Stimulated activated CD8-positive, alpha-beta memory T cell treated with anti-CD3 and anti-CD28 coated beads, Interleukin-2, amount 100 ng/mL, for 1 hour (primary cell): Measurements from ENCODE around the gene TRERF1.

Source experiments
- DNase-seq, 2 donors: peaks; one replicate each; pipeline ENCODE4 v3.0.0-alpha.2; 2020; ENCODE audit warnings: low read depth in 2 of 2

TRERF1 gene

GRCh38 chr6:42366011-42366705 lies 85.6 kb downstream of the TRERF1 start:
- DNase-seq = no peak

GRCh38 chr6:42365021-42365420 lies 86.7 kb downstream of the TRERF1 start:
- DNase-seq = no peak

- no peak for DNase-seq
Observed at GRCh38 chr6:42363926-42364849, 87.5 kb downstream of the TRERF1 start.

DNA sequence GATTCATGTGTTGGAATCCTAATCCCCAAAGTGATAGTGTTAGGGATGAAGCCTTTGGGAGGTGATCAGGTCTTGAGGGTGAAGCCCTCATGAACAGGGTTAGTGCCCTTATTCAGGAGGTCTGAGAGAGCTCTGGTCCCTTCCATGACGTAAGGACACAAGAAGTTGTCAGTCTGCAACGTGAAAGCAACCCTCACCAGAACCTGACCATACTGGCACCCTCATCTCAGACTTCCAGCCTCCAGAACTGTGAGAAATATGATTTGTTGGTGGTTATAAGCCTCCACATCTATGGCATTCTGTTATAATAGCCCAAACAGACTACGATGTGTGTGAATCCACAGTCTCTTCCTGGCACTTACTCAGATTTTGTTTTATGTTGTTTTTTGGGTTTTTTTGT lies 90.7 kb downstream of the TRERF1 start:
- no peak for DNase-seq

DNA sequence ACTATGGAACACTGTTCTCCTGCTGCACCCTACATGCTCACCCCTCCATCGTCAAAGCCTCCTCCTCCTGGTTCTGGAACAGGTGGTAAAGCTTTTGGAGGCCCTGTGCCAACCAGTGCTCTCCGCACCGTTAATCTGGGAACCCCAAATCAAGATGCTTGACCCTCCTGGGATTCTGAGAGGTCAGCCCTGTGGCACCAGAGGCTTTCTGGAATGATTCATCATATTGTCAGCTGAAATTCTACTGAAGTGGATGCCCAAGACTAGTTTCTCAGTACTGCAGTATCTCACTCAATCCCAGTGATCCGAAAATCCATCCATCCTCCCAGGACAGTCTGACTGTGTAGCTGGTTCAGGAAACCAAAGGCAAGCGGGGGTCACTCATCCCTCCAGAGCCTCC lies 92.7 kb downstream of the TRERF1 start:
- DNase-seq = no peak

- DNase-seq = no peak
Observed at GRCh38 chr6:42355416-42355815, 96.3 kb downstream of the TRERF1 start.

DNA sequence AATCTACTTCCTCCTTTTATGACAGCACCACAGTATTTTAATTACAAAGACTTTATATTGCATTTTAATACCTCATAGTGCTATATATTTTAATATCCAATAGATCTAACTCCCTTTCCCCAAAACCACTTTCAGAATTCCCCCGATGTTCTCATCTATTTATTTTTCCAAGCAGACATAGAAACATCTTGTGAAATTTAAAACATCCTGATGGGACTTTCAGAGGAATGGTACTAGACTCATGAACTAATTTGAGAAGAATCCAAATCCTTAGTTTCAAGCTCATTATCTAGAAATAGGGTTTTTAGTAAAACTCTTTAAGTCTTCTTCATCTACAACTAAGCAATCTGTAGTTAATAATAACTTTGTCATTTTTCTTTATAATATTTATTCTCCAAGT lies 97.0 kb downstream of the TRERF1 start:
- DNase-seq = no peak

DNA sequence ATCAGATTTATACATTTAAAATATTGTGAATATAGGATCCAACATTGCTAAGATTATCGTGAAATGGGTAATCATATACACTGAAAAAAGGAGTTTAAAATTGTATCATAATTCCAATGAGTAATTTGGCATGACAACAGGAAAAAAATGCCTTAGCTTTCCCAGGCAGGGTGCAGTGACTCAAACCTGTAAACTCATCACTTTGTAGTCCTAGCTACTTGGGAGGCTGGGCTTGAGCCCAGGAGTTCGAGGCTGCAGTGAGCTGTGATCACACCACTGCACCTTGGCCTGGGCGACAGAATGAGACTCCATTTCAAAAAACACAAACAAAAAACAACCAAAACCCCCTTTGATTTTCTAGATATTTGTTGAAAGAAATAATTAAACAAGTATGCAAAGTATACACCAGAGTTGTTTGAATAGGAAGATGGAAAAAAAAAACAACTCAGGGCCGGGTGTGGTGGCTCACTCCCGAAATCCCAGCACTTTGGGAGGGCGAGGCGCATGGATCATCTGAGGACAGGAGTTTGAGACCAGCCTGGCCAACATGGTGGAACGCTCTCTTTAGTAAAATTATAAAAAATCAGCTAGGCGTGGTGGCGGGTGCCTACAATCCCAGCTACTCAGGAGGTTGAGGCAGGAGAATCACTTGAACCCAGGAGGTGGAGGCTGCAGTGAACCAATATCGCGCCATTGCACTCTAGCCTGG lies 98.7 kb downstream of the TRERF1 start:
- no peak for DNase-seq

GRCh38 chr6:42350911-42351310 lies 100.8 kb downstream of the TRERF1 start:
- DNase-seq = no peak

- no peak for DNase-seq
Observed at GRCh38 chr6:42349753-42350511, 101.8 kb downstream of the TRERF1 start.

DNA sequence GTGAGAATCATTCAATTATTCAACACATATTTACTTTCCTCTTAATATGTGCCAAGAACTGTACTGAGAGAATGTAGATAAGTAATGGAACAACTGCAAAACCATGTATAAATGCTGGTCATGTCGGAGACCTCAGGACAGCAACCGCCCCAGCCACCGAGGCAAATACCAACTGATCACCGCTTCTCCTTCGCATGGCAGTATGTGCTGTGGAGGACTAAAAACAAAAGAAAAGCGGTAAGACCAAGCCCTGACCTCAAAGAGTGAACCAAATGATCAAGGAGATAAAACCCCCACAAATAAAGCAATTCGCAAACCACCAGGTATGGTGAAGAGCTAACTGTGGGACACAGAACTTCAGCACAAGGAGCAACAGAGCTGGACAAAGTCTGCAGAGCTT lies 104.3 kb downstream of the TRERF1 start:
- DNase-seq = no peak

- DNase-seq = no peak
Observed at GRCh38 chr6:42345696-42346416, 105.9 kb downstream of the TRERF1 start.

DNA sequence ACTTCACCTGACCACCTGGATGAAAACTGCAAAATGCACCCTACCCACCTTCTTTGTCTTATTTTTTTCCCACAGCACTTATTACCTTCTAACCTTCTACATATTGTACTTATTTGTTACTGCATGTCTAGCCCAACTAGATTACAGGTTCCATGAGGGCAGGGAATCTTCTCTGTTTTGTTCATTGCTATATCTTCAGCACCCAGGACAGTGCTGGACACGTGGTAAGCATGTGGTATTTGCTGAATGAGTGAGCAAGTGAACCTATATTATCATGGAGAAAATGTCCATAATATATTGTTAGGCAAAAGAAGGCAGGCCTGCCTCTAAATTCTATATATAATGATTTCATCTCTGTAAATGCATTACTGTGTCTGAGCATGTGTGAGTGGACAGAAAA lies 107.0 kb downstream of the TRERF1 start:
- no peak for DNase-seq

DNA sequence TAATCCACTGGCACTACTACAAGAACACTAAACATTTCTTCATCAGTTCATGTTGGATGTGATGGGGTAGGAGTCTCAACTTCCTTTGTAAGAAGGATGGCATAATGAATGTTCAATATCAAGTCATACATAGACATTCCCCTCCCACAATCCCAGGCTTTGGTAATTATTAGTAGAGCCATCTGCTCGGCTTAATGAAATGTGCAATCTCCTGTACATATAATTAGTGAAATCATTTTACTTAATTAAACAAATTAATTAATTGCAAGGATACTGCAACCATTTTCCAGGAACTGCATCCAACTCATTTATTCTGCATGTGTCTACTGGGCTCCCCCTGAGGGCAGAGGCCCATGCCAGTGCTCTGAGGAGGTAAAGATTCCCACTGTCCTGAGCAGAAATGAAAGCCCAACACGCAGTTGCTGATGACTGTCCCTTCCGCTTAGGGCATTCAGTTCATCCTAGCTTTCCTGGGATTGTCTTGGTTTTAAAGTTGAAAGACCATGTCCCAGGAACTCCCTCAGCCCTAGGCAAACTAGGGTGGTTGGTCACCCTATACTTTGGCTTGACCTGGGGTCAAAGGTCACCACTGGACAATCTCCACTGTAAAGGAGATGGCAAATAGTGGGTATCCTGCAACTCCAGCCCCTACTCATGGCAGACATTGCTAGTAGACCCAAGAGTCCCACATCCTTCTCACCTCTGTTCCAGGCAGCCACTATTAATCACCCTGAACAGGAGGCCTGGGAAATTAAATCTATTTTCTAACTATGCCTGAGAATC lies 109.8 kb downstream of the TRERF1 start:
- no peak for DNase-seq

GRCh38 chr6:42341221-42341620 lies 110.5 kb downstream of the TRERF1 start:
- no peak for DNase-seq

GRCh38 chr6:42340511-42340910 lies 111.2 kb downstream of the TRERF1 start:
- no peak for DNase-seq

DNA sequence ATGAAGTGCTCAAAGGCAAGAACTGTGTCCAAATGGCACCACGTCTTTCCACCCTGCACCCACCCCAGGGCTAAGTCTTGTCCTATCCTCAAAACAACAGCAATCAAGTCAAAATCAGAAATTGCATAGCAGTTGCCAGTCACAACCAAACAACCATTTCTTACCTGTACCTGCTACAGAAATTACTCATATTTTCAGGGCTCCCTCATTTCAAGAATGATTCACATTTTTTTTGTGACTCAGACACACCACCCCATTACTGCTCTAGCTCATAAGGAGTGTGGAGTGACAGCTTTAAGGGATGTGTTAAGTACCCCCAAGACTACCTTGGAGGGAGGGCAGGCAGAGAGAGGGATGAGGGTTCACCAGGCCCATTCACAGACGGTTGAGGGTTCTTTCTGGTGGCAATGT lies 111.7 kb downstream of the TRERF1 start:
- no peak for DNase-seq

DNA sequence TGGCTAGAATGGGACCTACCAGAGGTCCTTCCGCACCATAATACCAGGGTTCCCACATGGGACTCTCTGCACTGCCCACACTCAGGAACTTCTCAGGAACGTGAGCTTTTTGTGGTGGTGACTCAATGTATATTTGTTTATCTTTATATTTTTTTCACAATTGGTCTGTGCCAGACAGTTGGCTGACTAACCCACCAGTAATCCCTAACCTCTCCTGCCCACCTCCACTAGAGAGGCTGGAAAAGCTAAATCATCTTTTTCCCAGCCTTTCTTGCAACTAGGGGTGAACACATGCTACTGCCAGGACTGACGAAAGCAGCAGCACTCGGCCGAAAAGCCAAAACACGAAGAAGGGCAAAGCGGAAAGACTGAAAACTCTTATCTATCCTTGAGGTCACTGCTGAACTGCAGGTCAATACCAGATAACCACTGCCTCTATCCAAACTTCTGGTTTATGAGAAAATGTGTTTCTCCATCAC lies 112.9 kb downstream of the TRERF1 start:
- no peak for DNase-seq

GRCh38 chr6:42337985-42338743 lies 113.6 kb downstream of the TRERF1 start:
- no peak for DNase-seq
